ENCODE data around the gene MAML3. TPM values are rescaled to one million over a fixed set of nuclear protein-coding genes. Genes with fewer than 3 reads are reported as not detected.
A peak's percentile ranks its signal among the peaks of the same experiment; 100 is the strongest.

The MAML3 gene
- total RNA-seq, 2 donors from 2014 or later = 29.2 to 32.2 TPM

GRCh38 chr4:139863531-139863930 is 290.5 kb downstream of the MAML3 start:
- H3K36me3 Mint-ChIP-seq (ENCODE audit: low read depth) = peaks cover 7% of the 10 kb centered on the region
- no peaks in the 10 kb centered on the region for H3K27me3 Mint-ChIP-seq (ENCODE audit: insufficient read depth)
- no peak overlapping the region for H3K9ac ChIP-seq (ENCODE audit: extremely low read depth, low read length, poor library complexity, severe bottlenecking)
- peaks cover 2% of the 10 kb centered on the region for H3K4me1 ChIP-seq (ENCODE audit: control insufficient read depth, insufficient read depth, low read length)
- H3K9me3 ChIP-seq (ENCODE audit: control insufficient read depth, low read length) = no peaks in the 10 kb centered on the region
- peaks cover 30% of the 10 kb centered on the region for H3K4me1 Mint-ChIP-seq
- H3K4me3 Mint-ChIP-seq = no peak overlapping the region
- H3K27ac ChIP-seq (ENCODE audit: low read depth, low read length) = no peak overlapping the region
- 86 to 97% methylated on average over 3 of the region's 3 CpGs for WGBS, 2 experiments (ENCODE audit: insufficient coverage in 1 of 2, insufficient read length in 1 of 2)
- H3K27ac Mint-ChIP-seq = no peak overlapping the region
- no peak for TF ChIP-seq CTCF (conservative IDR thresholded peaks at IDR 0.05)
- DNase-seq = no peak
- H3K27me3 ChIP-seq (ENCODE audit: control insufficient read depth, insufficient read depth, low read length, poor library complexity, severe bottlenecking) = no peaks in the 10 kb centered on the region
- H3K9me3 Mint-ChIP-seq = no peaks in the 10 kb centered on the region
- no peak overlapping the region for H3K4me3 ChIP-seq (ENCODE audit: low read length)
- peaks cover 9% of the 10 kb centered on the region for H3K36me3 ChIP-seq (ENCODE audit: control insufficient read depth, insufficient read depth, low read length)

GRCh38 chr4:139861471-139861870 is 292.5 kb downstream of the MAML3 start:
- Histone ChIP-seq H3K36me3 (ENCODE audit: control insufficient read depth, insufficient read depth, low read length) (peaks cover 14% of the 10 kb centered on the region), H3K9me3 (ENCODE audit: control insufficient read depth, low read length) (no peaks in the 10 kb centered on the region), H3K9ac (ENCODE audit: extremely low read depth, low read length, poor library complexity, severe bottlenecking) (no peak overlapping the region), H3K27ac (ENCODE audit: low read depth, low read length) (no peak overlapping the region), H3K27me3 (ENCODE audit: control insufficient read depth, insufficient read depth, low read length, poor library complexity, severe bottlenecking) (no peaks in the 10 kb centered on the region), H3K4me1 (ENCODE audit: control insufficient read depth, insufficient read depth, low read length) (peaks cover 16% of the 10 kb centered on the region), H3K4me3 (ENCODE audit: low read length) (no peak overlapping the region)
- H3K4me3 Mint-ChIP-seq = no peak overlapping the region
- H3K4me1 Mint-ChIP-seq = peaks cover 43% of the 10 kb centered on the region
- no peaks in the 10 kb centered on the region for H3K27me3 Mint-ChIP-seq (ENCODE audit: insufficient read depth)
- no peaks in the 10 kb centered on the region for H3K9me3 Mint-ChIP-seq
- peaks cover 7% of the 10 kb centered on the region for H3K36me3 Mint-ChIP-seq (ENCODE audit: low read depth)
- no peak overlapping the region for H3K27ac Mint-ChIP-seq
- TF ChIP-seq CTCF (conservative IDR thresholded peaks at IDR 0.05) = peak; percentile 66
- DNase-seq = no peak
- 85% methylated on average over 3 of the region's 4 CpGs for WGBS, 2 experiments (ENCODE audit: insufficient coverage in 1 of 2, insufficient read length in 1 of 2)

GRCh38 chr4:139860435-139861024 is 293.5 kb downstream of the MAML3 start:
- Histone ChIP-seq H3K27ac (ENCODE audit: low read depth, low read length) (no peak overlapping the region), H3K9me3 (ENCODE audit: control insufficient read depth, low read length) (no peaks in the 10 kb centered on the region), H3K4me1 (ENCODE audit: control insufficient read depth, insufficient read depth, low read length) (peaks cover 21% of the 10 kb centered on the region), H3K36me3 (ENCODE audit: control insufficient read depth, insufficient read depth, low read length) (peaks cover 18% of the 10 kb centered on the region), H3K4me3 (ENCODE audit: low read length) (no peak overlapping the region), H3K9ac (ENCODE audit: extremely low read depth, low read length, poor library complexity, severe bottlenecking) (no peak overlapping the region), H3K27me3 (ENCODE audit: control insufficient read depth, insufficient read depth, low read length, poor library complexity, severe bottlenecking) (no peaks in the 10 kb centered on the region)
- Mint-ChIP-seq H3K9me3 (no peaks in the 10 kb centered on the region), H3K27me3 (ENCODE audit: insufficient read depth) (no peaks in the 10 kb centered on the region), H3K36me3 (ENCODE audit: low read depth) (peaks cover 7% of the 10 kb centered on the region), H3K4me3 (no peak overlapping the region), H3K4me1 (peaks cover 48% of the 10 kb centered on the region), H3K27ac (no peak overlapping the region)
- WGBS, 2 experiments (ENCODE audit: insufficient coverage in 1 of 2, insufficient read length in 1 of 2) = 94 to 97% methylated on average over 6 to 9 of the region's 9 CpGs
- no peak for TF ChIP-seq CTCF (conservative IDR thresholded peaks at IDR 0.05)
- no peak for DNase-seq
